ENCODE results near the gene SH3BP5L.

The SH3BP5L gene

GRCh38 chr1:248825909-248826760 lies at the start of gene SH3BP5L:
Gene SH3BP5L (minus strand): TSS chr1:248825915. CDS start chr1:248824935, 980 bp downstream.
- in situ Hi-C loops (cut with HindIII; ENCODE audit: low pct_ligation_motif_present, low pct_unique_long_range_greater_than_20kb, low sequenced_read_pairs), result no loop called here

DNA sequence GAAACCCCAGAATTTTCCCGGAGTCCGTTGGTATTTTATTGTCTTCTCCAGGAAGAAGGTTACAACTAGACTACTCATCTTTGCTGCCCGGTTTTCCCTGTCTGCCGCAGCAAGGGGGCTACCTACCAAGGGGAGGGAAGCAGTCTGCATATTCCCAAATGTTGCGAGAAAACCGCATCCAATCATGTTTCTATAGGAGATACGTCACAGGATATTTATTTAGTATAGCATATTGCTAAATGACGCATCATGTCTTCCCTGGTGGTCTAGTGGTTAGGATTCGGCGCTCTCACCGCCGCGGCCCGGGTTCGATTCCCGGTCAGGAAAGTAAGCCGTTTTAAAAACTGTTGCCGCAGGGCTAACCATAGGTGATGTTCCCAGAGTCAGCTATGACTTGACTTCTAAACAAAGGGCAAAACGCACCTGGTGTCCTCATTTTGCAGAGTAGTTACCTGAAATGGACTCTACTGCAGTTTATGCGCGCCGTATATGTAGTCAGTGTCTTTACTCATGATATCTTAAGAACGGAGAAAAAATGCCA lies 48.3 kb upstream of the SH3BP5L start:
- peak; percentile 91 for DNase-seq
- in situ Hi-C loops (cut with HindIII; ENCODE audit: low pct_ligation_motif_present, low pct_unique_long_range_greater_than_20kb, low sequenced_read_pairs), result no loop called here

More at GRCh38 chr1:248825909-248826760, at the start of gene SH3BP5L:
- DNase-seq, result peak; percentile 97

DNA sequence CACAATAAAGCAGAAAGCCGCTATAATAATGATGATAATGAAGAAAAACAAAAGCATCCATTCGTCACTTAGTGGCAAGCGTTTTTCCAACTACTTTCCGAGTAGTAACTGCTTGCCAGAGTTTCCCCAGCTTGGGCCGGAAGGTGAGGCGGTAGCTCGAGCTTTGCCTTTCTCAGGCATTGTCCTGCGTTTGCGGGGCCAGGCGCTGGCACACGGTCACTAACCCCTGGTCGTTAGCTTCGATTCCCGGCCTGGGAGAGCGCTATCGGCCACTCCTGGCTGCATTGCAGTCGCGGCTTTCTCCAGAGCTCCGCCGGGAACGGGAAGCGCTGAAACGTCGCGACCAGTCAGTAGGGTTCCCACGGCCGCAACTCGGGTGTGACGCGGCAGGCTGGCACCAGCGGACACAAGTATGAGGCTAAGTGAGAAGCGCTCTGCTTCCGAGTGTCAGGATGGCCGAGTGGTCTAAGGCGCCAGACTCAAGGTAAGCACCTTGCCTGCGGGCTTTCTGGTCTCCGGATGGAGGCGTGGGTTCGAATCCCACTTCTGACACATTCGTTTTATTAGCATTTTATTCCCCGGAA lies 47.8 kb upstream of the SH3BP5L start:
- in situ Hi-C loops (cut with HindIII; ENCODE audit: low pct_ligation_motif_present, low pct_unique_long_range_greater_than_20kb, low sequenced_read_pairs), result no loop called here
- DNase-seq, result peak; percentile 97

DNA sequence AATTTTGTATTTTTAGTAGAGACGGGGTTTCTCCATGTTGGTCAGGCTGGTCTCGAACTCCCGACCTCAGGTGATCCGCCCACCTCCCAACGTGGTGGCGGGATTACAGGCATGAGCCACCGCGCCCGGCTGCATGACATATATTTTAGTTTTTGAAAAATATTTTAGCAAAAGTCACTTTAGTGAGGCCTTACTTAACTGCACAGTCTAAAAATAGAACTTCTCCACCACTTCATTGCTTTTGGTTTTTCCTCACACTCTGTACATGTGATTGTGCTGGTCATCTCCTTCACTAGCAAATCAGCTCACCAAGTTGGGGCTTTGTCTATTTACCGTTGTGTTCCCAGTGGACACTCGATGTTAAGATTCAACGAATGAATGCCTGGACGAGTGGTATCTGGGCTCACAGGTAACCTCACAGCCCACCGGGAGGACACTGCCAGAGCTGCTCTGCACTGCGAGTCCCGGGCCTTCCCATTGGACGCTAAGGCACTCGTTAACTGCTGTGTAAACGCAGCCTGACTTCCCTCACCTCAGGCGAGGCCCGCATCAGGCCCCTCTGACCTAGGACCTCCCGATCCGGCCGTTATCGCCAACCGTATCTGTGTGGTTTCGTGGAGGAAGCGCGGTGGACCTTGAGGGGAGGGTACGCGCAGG lies 47.2 kb upstream of the SH3BP5L start:
- in situ Hi-C loops (cut with HindIII; ENCODE audit: low pct_ligation_motif_present, low pct_unique_long_range_greater_than_20kb, low sequenced_read_pairs), result no loop called here
- DNase-seq, result peak; percentile 77

DNA sequence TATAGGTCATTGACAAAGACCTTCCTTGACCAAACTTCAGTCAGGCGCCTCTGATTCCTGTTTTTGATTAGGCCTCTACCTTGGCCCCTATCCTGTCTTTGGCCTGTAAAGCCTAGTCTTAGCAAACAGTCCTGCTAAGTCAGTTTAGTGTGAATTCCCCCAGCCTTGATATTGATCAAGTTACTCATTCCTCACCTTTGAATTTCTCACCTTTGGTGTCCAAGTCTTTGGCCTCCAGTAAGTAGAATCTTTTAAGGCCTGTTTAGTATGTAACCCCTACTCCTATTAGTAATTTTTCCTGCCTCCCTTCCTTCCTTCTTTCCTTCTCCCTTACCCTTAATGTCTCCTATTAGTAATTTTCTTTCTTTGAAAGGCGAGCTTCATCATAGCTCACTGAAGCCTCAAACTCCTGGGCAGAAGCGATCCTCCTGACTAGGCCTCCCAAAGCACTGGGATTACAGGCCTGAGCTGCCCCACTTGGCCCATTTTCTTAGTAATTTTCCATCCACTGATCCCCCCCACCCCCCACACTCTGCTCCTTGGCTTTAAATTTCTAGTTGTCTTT lies 46.2 kb upstream of the SH3BP5L start:
- in situ Hi-C loops (cut with HindIII; ENCODE audit: low pct_ligation_motif_present, low pct_unique_long_range_greater_than_20kb, low sequenced_read_pairs), result no loop called here
- no peak for DNase-seq

- in situ Hi-C loops (cut with HindIII; ENCODE audit: low pct_ligation_motif_present, low pct_unique_long_range_greater_than_20kb, low sequenced_read_pairs), result no loop called here
- peak; percentile 79 for DNase-seq
These were observed 37.5 kb upstream of the SH3BP5L start for GRCh38 chr1:248862998-248863881.

DNA sequence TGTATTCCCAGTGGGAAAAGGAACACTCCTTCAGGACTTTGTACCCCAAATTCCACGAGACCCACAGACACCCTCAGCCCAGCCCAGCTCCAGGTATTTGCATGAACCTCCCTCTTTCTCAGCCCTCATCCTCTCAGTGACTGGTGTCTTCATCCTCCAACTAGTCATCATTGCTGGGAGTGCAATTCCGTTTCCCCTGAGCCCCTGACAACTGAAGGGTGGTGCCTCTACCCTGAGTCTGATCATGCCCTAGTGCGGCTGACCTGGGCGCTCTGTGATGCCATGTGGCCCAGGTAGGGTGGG lies 36.9 kb upstream of the SH3BP5L start:
- in situ Hi-C loops (cut with HindIII; ENCODE audit: low pct_ligation_motif_present, low pct_unique_long_range_greater_than_20kb, low sequenced_read_pairs), result no loop called here
- DNase-seq, result peak; percentile 13

GRCh38 chr1:248861616-248862015 lies 35.9 kb upstream of the SH3BP5L start:
- DNase-seq, result no peak
- in situ Hi-C loops (cut with HindIII; ENCODE audit: low pct_ligation_motif_present, low pct_unique_long_range_greater_than_20kb, low sequenced_read_pairs), result no loop called here

GRCh38 chr1:248860007-248860406 lies 34.3 kb upstream of the SH3BP5L start:
- no peak for DNase-seq
- in situ Hi-C loops (cut with HindIII; ENCODE audit: low pct_ligation_motif_present, low pct_unique_long_range_greater_than_20kb, low sequenced_read_pairs), result no loop called here

GRCh38 chr1:248858891-248859889 lies 33.5 kb upstream of the SH3BP5L start, which contains the start of gene ZNF692:
Gene ZNF692 (minus strand): TSS chr1:248859085. CDS start chr1:248858309, 776 bp downstream.
- in situ Hi-C loops (cut with HindIII; ENCODE audit: low pct_ligation_motif_present, low pct_unique_long_range_greater_than_20kb, low sequenced_read_pairs), result no loop called here
- DNase-seq, result peak; percentile 98

GRCh38 chr1:248858096-248858890 lies 32.6 kb upstream of the SH3BP5L start:
- DNase-seq, result peak; percentile 79
- in situ Hi-C loops (cut with HindIII; ENCODE audit: low pct_ligation_motif_present, low pct_unique_long_range_greater_than_20kb, low sequenced_read_pairs), result no loop called here

DNA sequence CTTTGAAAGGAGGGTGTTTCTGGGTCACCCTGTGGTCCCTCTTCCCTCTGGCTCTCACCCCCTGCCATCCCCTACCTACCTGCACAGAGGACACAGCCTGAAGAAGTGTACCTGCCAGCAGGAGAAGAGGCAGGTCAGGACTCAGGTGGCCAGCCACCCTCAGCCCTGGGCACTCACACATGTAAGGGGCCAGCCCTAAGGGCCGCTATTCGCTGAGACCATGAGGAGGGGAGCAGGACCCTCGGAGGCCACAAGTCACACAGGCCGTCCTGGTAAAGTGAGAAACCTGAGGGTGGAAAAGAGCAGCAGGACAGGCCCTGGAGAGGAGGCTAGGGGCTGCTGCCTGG lies 32.0 kb upstream of the SH3BP5L start:
- in situ Hi-C loops (cut with HindIII; ENCODE audit: low pct_ligation_motif_present, low pct_unique_long_range_greater_than_20kb, low sequenced_read_pairs), result no loop called here

GRCh38 chr1:248857201-248857600 lies 31.5 kb upstream of the SH3BP5L start:
- in situ Hi-C loops (cut with HindIII; ENCODE audit: low pct_ligation_motif_present, low pct_unique_long_range_greater_than_20kb, low sequenced_read_pairs), result no loop called here
- DNase-seq, result no peak

More for the DNA sequence above, 32.0 kb upstream of the SH3BP5L start:
- no peak for DNase-seq

DNA sequence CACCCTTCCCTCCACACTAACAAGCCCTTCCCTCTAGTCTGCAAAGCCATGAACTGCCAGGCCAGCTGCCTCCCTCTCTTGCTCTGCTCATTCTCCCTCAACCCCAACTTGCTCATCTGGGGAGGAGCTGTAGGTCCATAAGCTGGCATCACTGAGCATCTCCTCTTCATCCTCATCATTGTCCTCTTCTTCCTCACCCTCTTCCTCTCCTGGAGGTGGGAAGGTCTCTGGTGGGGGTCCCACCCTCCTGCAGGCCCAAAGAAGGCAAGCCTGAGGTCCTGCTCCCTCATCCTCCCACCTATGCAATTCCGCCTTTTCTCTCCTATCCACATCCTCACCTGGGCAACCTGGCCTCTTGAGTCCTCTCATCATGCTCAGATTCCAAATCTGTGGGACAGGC lies 30.5 kb upstream of the SH3BP5L start:
- in situ Hi-C loops (cut with HindIII; ENCODE audit: low pct_ligation_motif_present, low pct_unique_long_range_greater_than_20kb, low sequenced_read_pairs), result no loop called here
- no peak for DNase-seq

GRCh38 chr1:248855580-248855979 lies 29.9 kb upstream of the SH3BP5L start:
- in situ Hi-C loops (cut with HindIII; ENCODE audit: low pct_ligation_motif_present, low pct_unique_long_range_greater_than_20kb, low sequenced_read_pairs), result no loop called here

GRCh38 chr1:248853663-248854375 lies 28.1 kb upstream of the SH3BP5L start:
- in situ Hi-C loops (cut with HindIII; ENCODE audit: low pct_ligation_motif_present, low pct_unique_long_range_greater_than_20kb, low sequenced_read_pairs), result no loop called here
- no peak for DNase-seq

More at GRCh38 chr1:248855580-248855979, 29.9 kb upstream of the SH3BP5L start:
- DNase-seq, result no peak
